Rectal smooth muscle tissue (tissue), 1 donor: Measurements from ENCODE around the gene CLEC16A.

Experiments used
- H3K27ac ChIP-seq: one replicate; pipeline ENCODE4 v1.7.0; 2013; ENCODE audit warnings: low read depth, low read length, inconsistent platforms
- H3K27me3 ChIP-seq: one replicate; pipeline ENCODE4 v1.7.0; 2013; ENCODE audit warnings: low read length; ENCODE audit not compliant: control insufficient read depth, insufficient read depth
- H3K36me3 ChIP-seq: one replicate; pipeline ENCODE4 v1.7.0; 2013; ENCODE audit warnings: low read length; ENCODE audit not compliant: control insufficient read depth, insufficient read depth
- H3K4me1 ChIP-seq: one replicate; pipeline ENCODE4 v1.7.0; 2013; ENCODE audit warnings: low read length; ENCODE audit not compliant: control insufficient read depth, insufficient read depth
- H3K4me3 ChIP-seq: one replicate; pipeline ENCODE4 v1.7.0; 2013; ENCODE audit warnings: low read length
- H3K9ac ChIP-seq: one replicate; pipeline ENCODE4 v1.7.0; 2013; ENCODE audit warnings: low read length

CLEC16A gene

DNA sequence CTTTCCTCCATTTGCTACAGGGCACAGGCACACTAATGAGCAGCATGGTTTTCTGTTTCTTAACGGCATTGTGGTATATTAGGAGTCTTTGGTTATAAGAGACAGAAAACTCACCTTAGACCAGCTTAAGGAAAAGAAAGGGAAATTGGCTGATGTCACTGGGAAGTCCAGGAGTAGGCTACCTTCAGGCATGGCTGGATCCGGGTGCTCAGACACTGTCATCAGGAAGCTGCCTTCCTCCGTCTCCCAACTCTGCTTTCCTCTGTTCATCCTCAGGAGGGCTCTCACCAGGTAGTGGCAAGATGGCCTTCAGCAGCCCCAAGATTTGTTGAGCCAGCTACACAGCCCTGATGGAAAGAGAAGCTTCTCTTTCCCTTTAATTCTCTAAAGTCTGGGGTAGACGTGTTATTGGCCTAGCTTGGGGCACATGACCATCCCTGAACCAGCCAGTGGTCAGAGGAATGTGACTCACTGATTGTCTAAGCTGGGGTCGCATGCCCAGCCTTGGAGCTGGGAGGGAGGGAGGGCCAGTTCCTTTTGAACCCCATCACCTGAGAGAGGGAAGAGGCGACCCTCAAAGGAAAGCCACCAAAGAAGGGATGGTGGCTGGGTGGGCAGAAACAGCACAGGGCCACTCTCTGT lies 117.4 kb downstream of the CLEC16A start:
- Histone ChIP-seq H3K4me1 (no peaks in the 10 kb centered on the region), H3K36me3 (no peaks in the 10 kb centered on the region), H3K9ac (no peak overlapping the region), H3K27ac (no peak overlapping the region), H3K4me3 (no peak overlapping the region), H3K27me3 (no peaks in the 10 kb centered on the region)

DNA sequence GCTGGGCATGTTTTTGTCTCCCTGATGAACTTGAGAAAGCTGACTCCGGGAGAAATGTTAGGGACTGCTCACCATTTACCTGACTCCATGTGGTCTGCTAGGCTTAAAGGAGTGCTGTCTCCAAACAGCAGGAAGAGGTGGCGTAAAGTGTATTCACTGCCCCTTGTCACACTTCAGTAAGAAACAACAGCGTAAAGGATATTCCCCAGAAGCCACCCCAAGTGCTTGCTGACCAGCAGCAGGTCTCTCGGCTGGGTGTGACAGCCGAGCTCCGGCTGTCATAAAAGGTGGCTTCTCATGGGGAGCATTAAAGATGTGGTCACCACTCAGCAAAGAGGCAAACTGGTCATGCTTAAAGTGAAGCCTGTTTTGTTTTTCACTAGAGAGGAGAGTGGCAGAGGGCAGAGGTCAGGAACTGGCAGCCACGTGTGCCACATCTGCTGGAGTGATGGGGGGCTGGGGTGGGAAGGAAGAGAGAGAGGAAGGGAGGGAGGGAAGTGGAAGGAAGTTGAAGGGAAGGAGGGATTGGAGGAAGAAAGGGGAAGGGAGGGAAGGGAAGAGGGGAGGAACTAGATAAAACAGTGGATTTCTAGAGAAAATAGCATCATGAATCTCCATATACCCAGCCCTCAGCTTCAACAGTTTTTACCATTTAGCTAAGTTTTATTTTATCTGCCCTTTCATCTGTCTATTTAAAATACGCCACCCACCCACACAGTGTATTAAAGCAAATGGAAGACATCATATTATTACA lies 119.3 kb downstream of the CLEC16A start:
- no peaks in the 10 kb centered on the region for H3K36me3 ChIP-seq
- H3K27ac ChIP-seq = no peak overlapping the region
- H3K4me3 ChIP-seq = no peak overlapping the region
- H3K4me1 ChIP-seq = no peaks in the 10 kb centered on the region
- no peak overlapping the region for H3K9ac ChIP-seq
- H3K27me3 ChIP-seq = no peaks in the 10 kb centered on the region

DNA sequence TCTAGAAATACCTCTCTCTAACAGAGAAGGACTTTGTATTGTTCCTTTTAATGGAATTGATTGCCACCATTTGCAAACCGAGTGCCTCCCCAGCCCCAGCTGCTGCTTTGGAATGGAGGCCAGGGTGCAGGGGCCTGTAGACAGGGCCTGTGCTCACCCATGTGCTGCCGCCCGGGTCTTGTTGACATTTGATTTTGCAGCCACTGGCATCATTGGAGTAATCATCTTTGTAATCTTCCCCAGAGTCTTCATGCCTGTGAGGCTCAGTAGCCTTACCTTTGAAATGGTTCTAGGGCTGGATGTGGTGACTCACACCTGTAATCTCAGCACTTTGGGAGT lies 119.8 kb downstream of the CLEC16A start:
- H3K9ac ChIP-seq = no peak overlapping the region
- no peak overlapping the region for H3K4me3 ChIP-seq
- H3K36me3 ChIP-seq = no peaks in the 10 kb centered on the region
- H3K27me3 ChIP-seq = no peaks in the 10 kb centered on the region
- H3K27ac ChIP-seq = no peak overlapping the region
- H3K4me1 ChIP-seq = no peaks in the 10 kb centered on the region

DNA sequence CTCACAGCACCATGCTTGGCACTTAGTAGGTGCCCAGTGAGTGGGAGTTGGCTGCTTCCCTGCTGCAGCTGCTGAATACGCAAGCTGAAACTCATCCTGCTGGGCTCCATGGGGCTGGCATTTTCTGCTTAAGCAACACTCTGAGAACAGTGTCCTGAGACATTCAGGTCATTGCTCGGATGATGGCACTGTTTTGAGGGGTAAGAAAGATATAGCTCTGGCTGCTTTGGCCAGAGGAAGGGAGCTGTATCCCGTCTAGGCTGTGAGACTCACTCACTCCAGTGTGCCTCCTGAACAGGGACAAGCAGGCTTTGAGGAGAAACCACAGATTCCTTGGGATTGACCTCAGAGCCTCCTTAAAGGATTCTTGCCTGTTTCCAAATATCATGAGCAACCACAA lies 120.5 kb downstream of the CLEC16A start:
- Histone ChIP-seq H3K27me3 (no peaks in the 10 kb centered on the region), H3K4me3 (no peak overlapping the region), H3K36me3 (no peaks in the 10 kb centered on the region), H3K27ac (no peak overlapping the region), H3K9ac (no peak overlapping the region), H3K4me1 (no peaks in the 10 kb centered on the region)

DNA sequence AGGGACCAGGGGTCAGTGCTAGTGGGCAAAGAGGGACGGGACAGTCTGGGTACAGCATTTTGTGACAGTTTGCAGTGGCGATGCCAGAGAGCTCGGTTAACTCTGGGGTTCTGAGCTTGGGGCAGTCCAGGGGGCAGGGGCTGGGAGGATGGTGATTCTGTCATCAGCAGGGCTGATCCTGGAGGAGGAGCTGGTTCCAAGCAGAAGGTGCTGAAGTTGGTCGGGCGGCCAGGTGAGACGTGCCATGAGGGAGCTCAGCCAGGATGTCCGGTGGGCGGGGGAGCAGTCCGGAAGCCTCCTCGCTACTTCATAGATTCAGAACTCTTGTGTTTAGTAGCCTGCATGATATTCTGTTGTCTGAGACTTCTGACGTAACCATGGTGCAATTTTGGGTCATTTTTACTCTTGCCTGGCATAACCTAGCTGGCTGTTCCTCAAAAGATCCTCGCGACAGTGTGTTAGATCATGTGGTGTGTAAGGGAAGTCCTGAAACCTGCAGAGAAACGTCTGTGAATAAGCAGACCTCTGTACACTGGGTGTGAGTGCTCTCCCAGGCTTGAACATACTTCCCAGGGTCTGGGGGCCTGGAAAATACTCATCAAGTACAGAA lies 122.0 kb downstream of the CLEC16A start:
- Histone ChIP-seq H3K4me1 (no peaks in the 10 kb centered on the region), H3K27me3 (no peaks in the 10 kb centered on the region), H3K36me3 (no peaks in the 10 kb centered on the region), H3K9ac (no peak overlapping the region), H3K27ac (no peak overlapping the region), H3K4me3 (no peak overlapping the region)

DNA sequence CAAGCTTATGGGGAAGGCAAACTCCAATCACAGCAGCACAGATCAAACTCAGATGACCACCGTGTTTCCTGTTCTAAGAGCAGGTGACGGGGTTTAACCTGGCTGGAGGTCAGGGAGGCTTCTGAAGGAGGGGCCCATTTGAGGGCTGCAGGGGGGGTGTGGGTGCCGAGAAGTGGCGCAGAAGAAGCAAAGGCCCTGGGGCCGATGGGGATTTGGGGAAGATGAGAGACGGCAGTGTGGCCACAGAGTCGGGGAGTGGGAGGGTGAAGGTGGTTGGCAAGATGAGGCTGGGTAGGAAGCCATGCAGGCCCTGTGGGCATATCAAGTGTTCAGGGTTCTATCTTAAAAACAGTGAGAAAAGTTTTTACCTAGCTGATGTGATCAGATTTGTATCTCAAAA lies 122.9 kb downstream of the CLEC16A start:
- Histone ChIP-seq H3K4me3 (no peak overlapping the region), H3K27me3 (no peaks in the 10 kb centered on the region), H3K36me3 (no peaks in the 10 kb centered on the region), H3K27ac (no peak overlapping the region), H3K9ac (no peak overlapping the region), H3K4me1 (no peaks in the 10 kb centered on the region)

DNA sequence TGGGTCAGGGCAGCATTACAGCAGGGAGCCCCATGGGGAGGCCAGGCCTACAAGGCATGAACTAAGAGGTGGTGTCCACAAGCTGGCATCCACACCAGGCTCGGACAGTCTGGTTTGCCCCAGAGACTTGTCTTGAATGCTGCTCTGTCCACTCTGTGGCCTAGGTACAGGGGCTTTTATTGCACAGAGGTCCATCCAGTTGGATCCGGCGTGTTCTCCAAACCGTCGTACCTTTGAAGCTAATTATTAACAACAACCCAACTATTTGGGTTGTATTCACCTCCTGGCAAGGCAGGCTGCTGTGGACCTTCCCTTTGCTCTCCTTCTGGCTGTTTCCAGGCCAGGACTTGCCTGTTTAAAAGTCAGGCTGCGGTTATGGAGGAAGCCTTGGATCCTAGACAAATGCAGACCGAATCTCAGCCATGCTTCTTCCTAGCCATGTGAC lies 123.4 kb downstream of the CLEC16A start:
- Histone ChIP-seq H3K4me3 (no peak overlapping the region), H3K9ac (no peak overlapping the region), H3K4me1 (no peaks in the 10 kb centered on the region), H3K36me3 (no peaks in the 10 kb centered on the region), H3K27ac (no peak overlapping the region), H3K27me3 (no peaks in the 10 kb centered on the region)

DNA sequence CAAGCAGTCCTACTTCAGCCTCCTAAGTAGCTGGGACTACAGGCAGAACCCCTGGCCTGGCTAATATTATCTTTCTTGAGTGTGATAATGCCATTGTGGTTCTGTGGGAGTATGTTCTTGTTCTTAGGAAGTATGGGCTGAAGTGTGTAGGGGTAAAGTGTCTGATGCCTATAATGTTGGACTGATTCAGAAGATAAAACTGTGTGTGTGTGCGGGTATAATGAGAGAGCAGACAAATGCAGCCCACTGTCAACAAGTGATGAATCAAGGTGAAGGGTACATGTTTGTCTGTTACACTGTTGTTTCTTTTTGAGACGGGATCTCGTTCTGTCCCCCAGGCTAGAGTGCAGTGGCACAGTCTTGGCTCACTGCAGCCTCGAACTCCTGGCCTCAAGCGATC lies 127.5 kb downstream of the CLEC16A start:
- Histone ChIP-seq H3K27ac (no peak overlapping the region), H3K36me3 (no peaks in the 10 kb centered on the region), H3K4me1 (no peaks in the 10 kb centered on the region), H3K4me3 (no peak overlapping the region), H3K9ac (no peak overlapping the region), H3K27me3 (no peaks in the 10 kb centered on the region)

DNA sequence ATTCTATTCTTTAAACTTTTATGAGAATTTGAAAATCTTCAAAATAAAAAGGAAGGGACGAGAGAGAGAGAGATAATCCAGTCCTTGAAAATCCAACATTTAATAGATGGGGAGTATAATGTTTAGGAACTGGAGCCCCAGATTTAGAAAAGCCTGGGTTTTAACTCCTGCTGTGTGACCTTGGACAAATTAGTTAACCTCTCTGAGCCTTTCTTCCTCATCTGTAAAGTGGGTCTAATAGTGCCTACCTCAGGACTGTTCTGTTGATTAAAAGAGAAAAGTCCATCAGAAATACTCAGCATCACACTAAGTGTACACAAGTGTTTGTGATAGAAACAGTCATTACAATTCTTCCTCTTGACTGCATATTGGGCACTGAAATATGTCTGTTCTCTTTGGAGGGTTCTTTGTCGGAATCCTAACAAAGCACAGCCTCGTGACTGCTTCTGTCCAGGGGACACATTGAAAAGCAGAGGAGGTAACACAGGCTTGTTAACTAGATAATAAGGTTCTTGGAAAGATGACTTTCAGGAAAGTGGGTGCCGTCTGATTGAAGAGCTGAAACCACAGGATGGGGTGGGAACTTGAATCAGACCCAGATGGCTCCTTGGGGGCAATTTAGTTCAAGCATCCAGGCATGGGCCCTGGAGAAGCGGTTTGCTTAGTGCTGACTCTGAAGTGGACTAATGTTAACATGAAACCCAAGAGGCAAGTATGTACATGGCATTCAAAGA lies 128.2 kb downstream of the CLEC16A start:
- Histone ChIP-seq H3K27ac (no peak overlapping the region), H3K4me3 (no peak overlapping the region), H3K4me1 (peaks cover 2% of the 10 kb centered on the region), H3K9ac (no peak overlapping the region), H3K36me3 (no peaks in the 10 kb centered on the region), H3K27me3 (no peaks in the 10 kb centered on the region)

DNA sequence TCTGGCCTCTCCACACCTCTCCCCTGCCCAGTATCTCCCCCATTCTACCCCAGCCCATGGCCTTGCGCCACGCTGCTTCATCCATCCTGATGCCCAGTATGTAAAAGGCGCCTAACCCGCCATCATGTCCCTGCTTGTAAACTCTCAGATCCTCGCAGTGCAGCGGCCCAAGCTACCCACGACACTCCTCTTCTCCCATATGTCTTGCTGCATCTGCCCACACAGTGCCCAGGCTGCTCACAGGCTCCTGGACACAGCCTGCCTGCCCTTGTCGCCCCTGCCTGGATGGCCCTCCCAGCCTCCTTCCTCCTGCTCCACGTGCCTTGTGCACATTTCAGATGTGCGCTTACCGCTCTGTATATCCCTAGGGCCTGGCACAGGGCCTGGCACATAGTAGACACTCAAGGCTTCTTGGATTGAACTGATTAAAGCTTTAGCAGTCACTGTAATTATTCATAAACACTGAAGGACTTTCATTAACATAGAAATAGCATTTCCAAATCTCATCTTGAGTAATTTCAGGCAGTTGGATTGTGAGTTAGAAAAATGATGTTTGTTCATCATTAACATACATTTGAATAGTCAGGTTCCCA lies 129.1 kb downstream of the CLEC16A start:
- Histone ChIP-seq H3K36me3 (no peaks in the 10 kb centered on the region), H3K4me3 (no peak overlapping the region), H3K27ac (no peak overlapping the region), H3K9ac (no peak overlapping the region), H3K27me3 (no peaks in the 10 kb centered on the region), H3K4me1 (peaks cover 11% of the 10 kb centered on the region)

DNA sequence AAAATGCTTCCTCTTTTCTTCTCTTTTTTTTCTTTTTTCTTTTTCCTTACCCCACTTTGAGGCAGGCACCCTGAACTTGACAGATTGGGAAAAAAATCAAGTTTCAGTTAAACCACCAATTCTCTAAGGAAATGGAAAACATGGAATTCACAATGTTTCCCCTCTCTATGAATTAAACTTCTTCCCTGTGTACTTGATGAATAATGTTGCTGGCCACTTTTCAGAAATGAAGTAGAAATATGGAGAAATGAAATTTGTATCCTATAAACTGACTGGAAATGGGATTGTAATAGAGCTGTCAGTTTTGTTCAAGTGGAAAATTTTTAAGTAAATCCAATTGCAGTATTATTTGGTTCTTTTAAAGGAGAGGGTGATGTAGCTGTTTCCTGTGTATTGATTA lies 129.8 kb downstream of the CLEC16A start:
- no peak overlapping the region for H3K9ac ChIP-seq
- no peak overlapping the region for H3K27ac ChIP-seq
- H3K36me3 ChIP-seq = no peaks in the 10 kb centered on the region
- peaks cover 17% of the 10 kb centered on the region for H3K4me1 ChIP-seq
- H3K27me3 ChIP-seq = no peaks in the 10 kb centered on the region
- no peak overlapping the region for H3K4me3 ChIP-seq

DNA sequence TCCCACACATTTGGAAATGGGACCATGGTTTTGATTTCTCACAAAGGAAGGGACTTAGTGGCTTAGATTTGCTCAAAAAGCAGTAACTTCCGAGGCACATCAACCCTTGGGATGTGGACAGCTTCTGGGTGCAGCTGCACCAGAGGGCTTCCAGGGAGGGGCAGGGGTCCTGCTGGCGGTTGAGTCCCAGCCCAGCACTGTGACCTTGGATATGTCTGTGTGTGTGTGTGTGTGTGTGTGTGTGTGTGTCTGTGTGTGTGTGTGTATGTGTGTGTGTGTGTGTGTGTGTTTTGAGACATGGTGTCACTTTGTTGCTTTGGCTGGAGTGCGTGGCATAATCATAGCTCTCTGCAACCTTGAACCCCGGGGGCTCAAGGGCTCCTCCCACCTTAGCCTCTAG lies 130.8 kb downstream of the CLEC16A start:
- no peak overlapping the region for H3K4me3 ChIP-seq
- H3K9ac ChIP-seq = no peak overlapping the region
- no peaks in the 10 kb centered on the region for H3K36me3 ChIP-seq
- H3K27ac ChIP-seq = no peak overlapping the region
- H3K27me3 ChIP-seq = no peaks in the 10 kb centered on the region
- peaks cover 27% of the 10 kb centered on the region for H3K4me1 ChIP-seq
